B cell (primary cell): ENCODE data around the gene MPZL2. TPM values are rescaled to one million over a fixed set of nuclear protein-coding genes. Genes with fewer than 3 reads are reported as not detected.

Experiments used
- ATAC-seq: fragments of 200-7000 bp; cut with Tn5 transposase; one replicate; pipeline ENCODE4 v1.10.0; 2021; ENCODE audit warnings: low read depth, mild to moderate bottlenecking, moderate number of reproducible peaks, moderate library complexity
- CTCF ChIA-PET: fragments of 350-600 bp; sonication (Branson Sonifier 250); formaldehyde crosslinking; loops from one replicate; lab custom pipeline; 2021; ENCODE audit warnings: antibody characterized with exemption, inconsistent platforms; lab: Charles Lee
- POLR2A ChIA-PET: fragments of 350-600 bp; sonication (Branson Sonifier 250); formaldehyde crosslinking; loops from one replicate; lab custom pipeline; 2021; ENCODE audit warnings: antibody characterized with exemption; lab: Charles Lee
- DNase-seq: peaks from one replicate; pipeline ENCODE4 v3.0.0; 2013
- H2AFZ ChIP-seq: 2 replicates; pipeline ENCODE4 v1.6.1; 2012; ENCODE audit warnings: mild to moderate bottlenecking, low read depth, low read length; ENCODE audit not compliant: insufficient read depth, poor library complexity, severe bottlenecking
- H3K27ac ChIP-seq, 2 donors: 1 replicate in 1 of 2; 2 replicates in 1 of 2; pipeline ENCODE4 v1.5.1; 2012 to 2013; ENCODE audit warnings: low read length in 2 of 2, mild to moderate bottlenecking in 2 of 2, moderate library complexity in 1 of 2
- H3K27me3 ChIP-seq, 4 experiments: fragments of 200-600 bp in 1 of 4; sonication (generic) in 1 of 4; replicated peaks in 1 of 4; 1 replicate in 2 of 4; 2 replicates in 2 of 4; pipeline versions ENCODE4 v1.6.1 to v1.7.0; 2013 to 2016; ENCODE audit warnings: low read length in 3 of 4, mild to moderate bottlenecking in 2 of 4, mixed read lengths in 1 of 4, moderate library complexity in 1 of 4; ENCODE audit not compliant: insufficient read depth in 4 of 4, control insufficient read depth in 3 of 4; ENCODE audit errors: control extremely low read depth in 1 of 4
- H3K36me3 ChIP-seq, 2 experiments: replicated peaks in 1 of 2; 1 replicate in 1 of 2; 2 replicates in 1 of 2; pipeline versions ENCODE4 v1.6.1 to v1.7.1; 2013; ENCODE audit warnings: low read length in 1 of 2; ENCODE audit not compliant: insufficient read depth in 2 of 2, control insufficient read depth in 1 of 2; ENCODE audit errors: control extremely low read depth in 1 of 2, extremely low read depth in 1 of 2
- H3K4me1 ChIP-seq, 2 donors: fragments of 200-600 bp in 1 of 2; sonication (generic) in 1 of 2; 1 replicate in 1 of 2; 2 replicates in 1 of 2; pipeline versions ENCODE4 v1.5.1 to v1.6.1; 2013 to 2017; ENCODE audit warnings: low read length in 2 of 2; ENCODE audit not compliant: control insufficient read depth in 2 of 2, insufficient read depth in 2 of 2
- H3K4me2 ChIP-seq: replicated peaks from 2 replicates; pipeline ENCODE3; 2012; ENCODE audit warnings: mild to moderate bottlenecking, low read depth, low read length; ENCODE audit not compliant: poor library complexity, severe bottlenecking
- H3K4me3 ChIP-seq, 5 experiments: fragments of 200-600 bp in 1 of 5; sonication (generic) in 1 of 5; 1 replicate in 3 of 5; 2 replicates in 2 of 5; pipeline versions ENCODE4 v1.5.1 to v1.7.0; 2011 to 2016; ENCODE audit warnings: low read length in 4 of 5, mild to moderate bottlenecking in 4 of 5, low read depth in 2 of 5, control low read depth in 1 of 5, moderate library complexity in 1 of 5; ENCODE audit not compliant: insufficient read depth in 1 of 5; ENCODE audit errors: control extremely low read depth in 1 of 5, extremely low read depth in 1 of 5
- H3K79me2 ChIP-seq: fragments of 200-600 bp; sonication (generic); one replicate; pipeline ENCODE4 v1.6.0; 2016; ENCODE audit warnings: low read length; ENCODE audit not compliant: control insufficient read depth, insufficient read depth
- H3K9ac ChIP-seq: fragments of 200-600 bp; sonication (generic); 2 replicates; pipeline ENCODE4 v1.6.1; 2017; ENCODE audit warnings: mild to moderate bottlenecking, low read length, moderate library complexity
- H3K9me3 ChIP-seq, 3 donors: one replicate each; pipeline versions ENCODE4 v1.6.1 to v1.7.1; 2013; ENCODE audit warnings: low read length in 2 of 3; ENCODE audit not compliant: control insufficient read depth in 2 of 3, insufficient read depth in 1 of 3; ENCODE audit errors: control extremely low read depth in 1 of 3
- H4K20me1 ChIP-seq: 2 replicates; pipeline ENCODE4 v1.6.0; 2012; ENCODE audit warnings: mild to moderate bottlenecking, low read length; ENCODE audit not compliant: insufficient read depth, control insufficient read depth, poor library complexity, severe bottlenecking
- H3K27ac Mint-ChIP-seq: one replicate; pipeline ENCODE4 v1.8.0; 2021; ENCODE audit warnings: mixed read lengths
- H3K27me3 Mint-ChIP-seq: one replicate; pipeline ENCODE4 v1.8.0; 2021; ENCODE audit warnings: mixed read lengths
- H3K4me1 Mint-ChIP-seq: one replicate; pipeline ENCODE4 v1.8.0; 2021; ENCODE audit warnings: mixed read lengths
- H3K4me3 Mint-ChIP-seq: one replicate; pipeline ENCODE4 v1.8.0; 2021; ENCODE audit warnings: mixed read lengths
- H3K9me3 Mint-ChIP-seq: one replicate; pipeline ENCODE4 v1.8.0; 2022; ENCODE audit warnings: mixed read lengths; ENCODE audit not compliant: insufficient read depth
- CTCF ChIP-seq: fragments of 200-600 bp; IDR thresholded peaks from one replicate; pipeline ENCODE4 v1.8.0; 2022; ENCODE audit warnings: antibody characterized with exemption, mild to moderate bottlenecking
- EZH2 ChIP-seq: IDR thresholded peaks from 2 replicates; pipeline ENCODE4 v1.6.1; 2012; ENCODE audit warnings: borderline replicate concordance, low read depth, mild to moderate bottlenecking, moderate library complexity, low read length; ENCODE audit not compliant: insufficient read depth, poor library complexity, severe bottlenecking
- WGBS: methylation state at CpG from one replicate; pipeline ENCODE4 v1.1.5; 2013; ENCODE audit warnings: missing lambda C conversion rate; ENCODE audit not compliant: insufficient coverage; 5-methylcytosine and 5-hydroxymethylcytosine counted together
- intact Hi-C: fragments of 100-400 bp; cut with micrococcal nuclease; formaldehyde crosslinking; loops from one replicate; pipeline ENCODE4 v1.10.0; 2022
- polyA plus RNA-seq: library from polyadenylated mRNA; depleted of rRNA; stranded (reverse); fragments of >200 nt; gene quantifications from 2 replicates; pipeline ENCODE4 v1.2.3, GENCODE V29; 2012
- total RNA-seq, 2 donors: library from RNA; stranded (reverse); fragments of 120-200 nt in 1 of 2; gene quantifications; 1 replicate in 1 of 2; 2 replicates in 1 of 2; pipeline versions ENCODE4 v1.2.3 to v1.2.4, GENCODE V29; 2013 to 2022

The MPZL2 gene
- total and polyA plus RNA-seq, 2 donors (not counting 1 experiment from before 2014, with no cell fraction given), result 1.2 TPM; not detected in 1

- DNase-seq (no peak), ATAC-seq (no peak)
- no peaks in the 10 kb centered on the region for H3K27me3 ChIP-seq
- ChIA-PET POLR2A (interaction anchor here (1.4 kb wide), 1 partner anchor 8 kb away, joined by 3 read pairs; no protein-coding TSS in a partner anchor), CTCF (interaction anchor here (1.1 to 4.6 kb wide), 2 partner anchors 12 to 85 kb away, joined by 3 to 59 read pairs; no protein-coding TSS in a partner anchor)
- H3K27me3 Mint-ChIP-seq, result peaks cover 35% of the 10 kb centered on the region
- WGBS, result no CpG with 5 or more reads among the region's 6 CpGs
- no peaks in the 10 kb centered on the region for H3K79me2 ChIP-seq
- H3K4me3 Mint-ChIP-seq, result no peak overlapping the region
- no peak overlapping the region for H2AFZ ChIP-seq
- no peaks in the 10 kb centered on the region for H4K20me1 ChIP-seq
- no peak overlapping the region for H3K27ac ChIP-seq
- H3K27ac Mint-ChIP-seq, result no peak overlapping the region
- H3K9ac ChIP-seq, result no peak overlapping the region
- H3K36me3 ChIP-seq, result no peaks in the 10 kb centered on the region
- no peaks in the 10 kb centered on the region for H3K9me3 ChIP-seq
- intact Hi-C loops, result loop anchor here (5.0 kb wide), 1 partner anchor 41 kb away; the partner anchor contains the start of gene MPZL3
- no peak overlapping the region for H3K4me3 ChIP-seq
- H3K9me3 Mint-ChIP-seq, result no peaks in the 10 kb centered on the region
- H3K4me1 ChIP-seq, result peaks cover 51 to 52% of the 10 kb centered on the region in 2 donors
- TF ChIP-seq EZH2 (no peak), CTCF (no peak)
- H3K4me2 ChIP-seq, result no peak overlapping the region
- H3K4me1 Mint-ChIP-seq, result peaks cover 53% of the 10 kb centered on the region
Measured at GRCh38 chr11:118211006-118211405, 53.1 kb downstream of the MPZL2 start.

- Histone ChIP-seq H4K20me1 (no peaks in the 10 kb centered on the region), H3K4me1 (peaks cover 46 to 49% of the 10 kb centered on the region in 2 donors), H3K9ac (no peak overlapping the region), H3K4me3 (no peak overlapping the region), H3K27me3 (no peaks in the 10 kb centered on the region), H3K36me3 (no peaks in the 10 kb centered on the region), H3K27ac (no peak overlapping the region), H2AFZ (no peak overlapping the region), H3K4me2 (no peak overlapping the region), H3K79me2 (no peaks in the 10 kb centered on the region), H3K9me3 (no peaks in the 10 kb centered on the region)
- ATAC-seq (no peak), DNase-seq (no peak)
- Mint-ChIP-seq H3K9me3 (no peaks in the 10 kb centered on the region), H3K27ac (no peak overlapping the region), H3K4me3 (no peak overlapping the region), H3K4me1 (peaks cover 51% of the 10 kb centered on the region), H3K27me3 (peaks cover 36% of the 10 kb centered on the region)
- no peak for TF ChIP-seq CTCF
- TF ChIP-seq EZH2, result no peak
- WGBS, result 91% methylated on average over 3 of the region's 7 CpGs
- ChIA-PET CTCF (interaction anchor here (3.7 kb wide), 1 partner anchor 11 kb away, joined by 21 read pairs; no protein-coding TSS in a partner anchor), POLR2A (no interaction called here)
- intact Hi-C loops, result loop anchor here (5.0 kb wide), 1 partner anchor 42 kb away; the partner anchor contains the start of gene MPZL3
Measured at GRCh38 chr11:118210323-118210722, 53.8 kb downstream of the MPZL2 start.
